H1 (cell line): Measurements from ENCODE around the gene SLC22A23. TPM values are rescaled to one million over a fixed set of nuclear protein-coding genes. Genes with fewer than 3 reads are reported as not detected.

Experiments used
- CTCF ChIA-PET: fragments of 300-600 bp; sonication (Branson Sonifier 250); formaldehyde crosslinking; loops from one replicate; lab custom pipeline; 2021; ENCODE audit not compliant: partially characterized antibody; lab: Charles Lee
- POLR2A ChIA-PET: fragments of 300-600 bp; sonication (Branson Sonifier 250); formaldehyde crosslinking; loops from one replicate; lab custom pipeline; 2021; ENCODE audit warnings: inconsistent platforms; ENCODE audit not compliant: partially characterized antibody; lab: Charles Lee
- DNase-seq, 2 experiments: peaks; one replicate each; pipeline versions ENCODE4 v3.0.0 to v3.0.0-alpha.2; 2010 to 2022; ENCODE audit warnings: low spot score in 2 of 2, low read depth in 1 of 2, mixed read lengths in 1 of 2
- FAIRE-seq: peaks from 2 replicates; lab custom pipeline; 2011; peaks lifted over from hg19 to GRCh38; lab: Jason Lieb, UNC
- H2AFZ ChIP-seq: 2 replicates; pipeline ENCODE4 v1.8.1; 2012; ENCODE audit warnings: low read length, inconsistent platforms
- H2AK5ac ChIP-seq: 2 replicates; pipeline ENCODE4 v1.6.1; 2013; ENCODE audit warnings: low read depth, low read length
- H2BK120ac ChIP-seq: replicated peaks from 2 replicates; pipeline ENCODE3; 2013; ENCODE audit warnings: low read depth, low read length, inconsistent platforms
- H2BK12ac ChIP-seq: 2 replicates; pipeline ENCODE4 v1.6.1; 2013; ENCODE audit warnings: low read depth, low read length
- H2BK15ac ChIP-seq: 2 replicates; pipeline ENCODE4 v1.6.1; 2013; ENCODE audit warnings: low read length
- H2BK20ac ChIP-seq: 2 replicates; pipeline ENCODE4 v1.6.1; 2013; ENCODE audit warnings: low read length
- H2BK5ac ChIP-seq: 2 replicates; pipeline ENCODE4 v1.6.1; 2013; ENCODE audit warnings: low read depth, low read length
- H3K14ac ChIP-seq: 2 replicates; pipeline ENCODE4 v1.6.1; 2013; ENCODE audit warnings: inconsistent platforms; ENCODE audit not compliant: insufficient read length
- H3K18ac ChIP-seq: 2 replicates; pipeline ENCODE4 v1.6.1; 2013; ENCODE audit warnings: low read length; ENCODE audit errors: extremely low read depth
- H3K23ac ChIP-seq: 2 replicates; pipeline ENCODE4 v1.6.1; 2013; ENCODE audit warnings: inconsistent platforms; ENCODE audit not compliant: insufficient read length
- H3K23me2 ChIP-seq: 2 replicates; pipeline ENCODE4 v1.6.1; 2013; ENCODE audit warnings: low read depth, low read length
- H3K27ac ChIP-seq: 2 replicates; pipeline ENCODE4 v1.6.1; 2011; ENCODE audit warnings: low read depth, low read length, inconsistent platforms
- H3K27me3 ChIP-seq, 4 experiments: replicated peaks in 1 of 4; 1 replicate in 1 of 4; 2 replicates in 3 of 4; pipeline versions ENCODE4 v1.6.1 to v1.8.1; 2011 to 2013; ENCODE audit warnings: low read length in 3 of 4, mild to moderate bottlenecking in 3 of 4, inconsistent platforms in 2 of 4, mixed read lengths in 2 of 4, moderate library complexity in 1 of 4; ENCODE audit not compliant: control insufficient read depth in 3 of 4, insufficient read depth in 3 of 4; ENCODE audit errors: extremely low read depth in 1 of 4
- H3K36me3 ChIP-seq, 4 experiments: 2 replicates each; pipeline versions ENCODE4 v1.6.1 to v1.8.1; 2011 to 2013; ENCODE audit warnings: mild to moderate bottlenecking in 4 of 4, low read length in 3 of 4, moderate library complexity in 2 of 4, control low read depth in 1 of 4, inconsistent platforms in 1 of 4; ENCODE audit not compliant: insufficient read depth in 4 of 4, control insufficient read depth in 2 of 4
- H3K4ac ChIP-seq: replicated peaks from 2 replicates; pipeline ENCODE3; 2013; ENCODE audit warnings: low read length, low read depth, mixed read lengths, inconsistent platforms; ENCODE audit not compliant: insufficient read length
- H3K4me1 ChIP-seq, 4 experiments: replicated peaks in 1 of 4; 1 replicate in 1 of 4; 2 replicates in 3 of 4; pipeline versions ENCODE4 v1.6.1 to v1.8.1; 2011 to 2013; ENCODE audit warnings: low read length in 3 of 4, inconsistent platforms in 2 of 4, mixed read lengths in 1 of 4; ENCODE audit not compliant: insufficient read depth in 4 of 4, control insufficient read depth in 3 of 4
- H3K4me2 ChIP-seq, 2 experiments: 2 replicates each; pipeline versions ENCODE4 v1.6.1 to v1.8.1; 2011 to 2013; ENCODE audit warnings: low read depth in 2 of 2, low read length in 2 of 2, control low read depth in 1 of 2, inconsistent platforms in 1 of 2, mild to moderate bottlenecking in 1 of 2; ENCODE audit not compliant: insufficient read depth in 1 of 2
- H3K4me3 ChIP-seq, 4 experiments: fragments of 200-600, 300-600 bp in 1 of 4; sonication (generic), shearing (Covaris generic), sonication (Bioruptor Twin) in 1 of 4; 2 replicates each; pipeline versions ENCODE4 v1.5.1 to v1.8.1; 2011 to 2016; ENCODE audit warnings: low read length in 4 of 4, low read depth in 3 of 4, control low read depth in 2 of 4, inconsistent platforms in 2 of 4, mild to moderate bottlenecking in 2 of 4, mixed read lengths in 1 of 4, moderate library complexity in 1 of 4; ENCODE audit not compliant: insufficient read depth in 2 of 4; ENCODE audit errors: extremely low read depth in 1 of 4
- H3K56ac ChIP-seq: replicated peaks from 2 replicates; pipeline ENCODE3; 2013; ENCODE audit warnings: low read depth, mild to moderate bottlenecking, mixed read lengths, low read length, inconsistent platforms; ENCODE audit not compliant: insufficient read length
- H3K79me1 ChIP-seq: 2 replicates; pipeline ENCODE4 v1.6.1; 2013; ENCODE audit warnings: low read depth, low read length, control low read depth
- H3K79me2 ChIP-seq, 2 experiments: 2 replicates each; pipeline versions ENCODE4 v1.6.1 to v1.8.1; 2012 to 2013; ENCODE audit warnings: low read length in 2 of 2, mild to moderate bottlenecking in 2 of 2, inconsistent platforms in 1 of 2; ENCODE audit not compliant: insufficient read depth in 2 of 2, control insufficient read depth in 1 of 2
- H3K9ac ChIP-seq, 4 experiments: replicated peaks in 1 of 4; 1 replicate in 1 of 4; 2 replicates in 3 of 4; pipeline versions ENCODE4 v1.6.1 to v1.8.1; 2011 to 2013; ENCODE audit warnings: low read depth in 3 of 4, low read length in 3 of 4, control low read depth in 2 of 4, mild to moderate bottlenecking in 2 of 4, moderate library complexity in 2 of 4, inconsistent platforms in 1 of 4; ENCODE audit errors: extremely low read depth in 1 of 4
- H3K9me3 ChIP-seq, 2 experiments: 2 replicates each; pipeline versions ENCODE4 v1.6.1 to v1.8.1; 2012 to 2013; ENCODE audit warnings: mild to moderate bottlenecking in 2 of 2, moderate library complexity in 2 of 2, control low read depth in 1 of 2, inconsistent platforms in 1 of 2, low read depth in 1 of 2, low read length in 1 of 2, mixed read lengths in 1 of 2; ENCODE audit not compliant: insufficient read depth in 2 of 2
- H4K20me1 ChIP-seq, 2 experiments: replicated peaks in 1 of 2; 2 replicates each; pipeline versions ENCODE3 to v1.8.1; 2011 to 2013; ENCODE audit warnings: inconsistent platforms in 2 of 2, low read length in 2 of 2, mild to moderate bottlenecking in 1 of 2; ENCODE audit not compliant: insufficient read depth in 2 of 2, control insufficient read depth in 1 of 2
- H4K5ac ChIP-seq: 2 replicates; pipeline ENCODE4 v1.6.1; 2013; ENCODE audit warnings: low read length, low read depth, mixed read lengths, inconsistent platforms; ENCODE audit not compliant: insufficient read length
- H4K8ac ChIP-seq: 2 replicates; pipeline ENCODE4 v1.8.0; 2013; ENCODE audit warnings: mild to moderate bottlenecking, moderate library complexity, low read length, inconsistent platforms; ENCODE audit not compliant: insufficient read depth; ENCODE audit errors: extremely low read depth
- H4K91ac ChIP-seq: replicated peaks from 2 replicates; pipeline ENCODE3; 2013; ENCODE audit warnings: low read length, mixed read lengths, inconsistent platforms; ENCODE audit not compliant: insufficient read length
- BACH1 ChIP-seq: IDR thresholded peaks from 2 replicates; pipeline ENCODE4 v1.6.1; 2012; ENCODE audit warnings: low read length, improper control_type of control experiment
- CHD1 ChIP-seq: IDR thresholded peaks from 2 replicates; pipeline ENCODE4 v1.6.1; 2012; ENCODE audit warnings: low read depth, low read length, improper control_type of control experiment
- EP300 ChIP-seq, 2 experiments: IDR thresholded peaks; 1 replicate in 1 of 2; 2 replicates in 1 of 2; pipeline ENCODE4 v1.6.1; 2011 to 2012; ENCODE audit warnings: low read depth in 2 of 2, low read length in 2 of 2, mild to moderate bottlenecking in 2 of 2, borderline replicate concordance in 1 of 2, inconsistent platforms in 1 of 2, moderate library complexity in 1 of 2
- HDAC2 ChIP-seq, 2 experiments: fragments of 300-600 bp in 1 of 2; sonication (generic) in 1 of 2; IDR thresholded peaks; 2 replicates each; pipeline ENCODE4 v1.6.1; 2011 to 2012; ENCODE audit warnings: low read depth in 2 of 2, low read length in 2 of 2, mild to moderate bottlenecking in 2 of 2, moderate library complexity in 2 of 2, borderline replicate concordance in 1 of 2, inconsistent platforms in 1 of 2
- JUND ChIP-seq: IDR thresholded peaks from 2 replicates; pipeline ENCODE4 v1.6.1; 2011; ENCODE audit warnings: mild to moderate bottlenecking, improper control_type of control experiment, low read length
- POLR2A ChIP-seq, 2 experiments: IDR thresholded peaks; 1 replicate in 1 of 2; 2 replicates in 1 of 2; pipeline ENCODE4 v1.6.1; 2011; ENCODE audit warnings: low read depth in 2 of 2, low read length in 2 of 2, mild to moderate bottlenecking in 2 of 2; ENCODE audit errors: control extremely low read depth in 1 of 2
- POU5F1 ChIP-seq: IDR thresholded peaks from 2 replicates; pipeline ENCODE4 v1.6.1; 2011; ENCODE audit warnings: low read depth, mild to moderate bottlenecking, low read length, moderate library complexity
- SP2 ChIP-seq: IDR thresholded peaks from 2 replicates; pipeline ENCODE4 v1.6.1; 2012; ENCODE audit warnings: mild to moderate bottlenecking, low read length, inconsistent platforms
- SP4 ChIP-seq: IDR thresholded peaks from 2 replicates; pipeline ENCODE4 v1.6.1; 2012; ENCODE audit warnings: low read length, inconsistent platforms
- SUZ12 ChIP-seq: fragments of 200-600 bp; sonication (generic); IDR thresholded peaks from 2 replicates; pipeline ENCODE4 v1.6.1; 2012; ENCODE audit warnings: mild to moderate bottlenecking, inconsistent platforms, low read length, moderate library complexity, mixed read lengths
- TBP ChIP-seq: IDR thresholded peaks from 2 replicates; pipeline ENCODE4 v1.6.1; 2011; ENCODE audit warnings: low read depth, low read length, improper control_type of control experiment
- WGBS, 2 experiments: shearing (Covaris generic) in 1 of 2; methylation state at CpG; one replicate each; pipeline versions ENCODE4 v1.1.6 to v1.1.7; 2013 to 2015; ENCODE audit warnings: low lambda C conversion rate in 2 of 2, mixed read lengths in 2 of 2, inconsistent platforms in 1 of 2, low coverage in 1 of 2, missing lambda C conversion rate in 1 of 2; ENCODE audit not compliant: insufficient replicate concordance in 2 of 2, insufficient coverage in 1 of 2, insufficient read length in 1 of 2; ENCODE audit errors: extremely low coverage in 1 of 2, missing lambda C conversion rate in 1 of 2; 5-methylcytosine and 5-hydroxymethylcytosine counted together
- polyA plus RNA-seq, 7 experiments: library from polyadenylated mRNA; depleted of rRNA in 3 of 7; stranded (reverse) in 5 of 7; unstranded in 2 of 7; fragments of >200 nt in 5 of 7; fragments of 200-250 nt in 2 of 7; gene quantifications; 1 replicate in 5 of 7; 2 replicates in 1 of 7; 4 replicates in 1 of 7; pipeline versions ENCODE4 v1.2.1 to v1.2.3, GENCODE V29; 2011 to 2013; ENCODE audit warnings: missing spikeins in 2 of 7, mixed read lengths in 2 of 7
- total RNA-seq: library from RNA; stranded (reverse); fragmentation: NEBNext Ultra II Directional; extraction: Animal tissue kit (Norgen Biotek cat#: 25700); gene quantifications from 2 replicates; pipeline ENCODE4 v1.2.1, GENCODE V29; 2021
- TF ChIP-seq, protein P1 (sequence below): IDR thresholded peaks from 2 replicates; pipeline ENCODE4 v1.6.1; 2012; ENCODE audit warnings: inconsistent platforms

The SLC22A23 gene
- total and polyA plus RNA-seq, 2 of the 8 experiments (the other 6 are each of a cell fraction or from before 2014, with no cell fraction given) = 9.9 to 38.4 TPM

GRCh38 chr6:3392930-3393835, 63.7 kb downstream of the SLC22A23 start:
- Histone ChIP-seq H3K56ac (no peak overlapping the region), H3K9ac (no peak overlapping the region), H3K9me3 (no peaks in the 10 kb centered on the region), H3K4me2 (no peak overlapping the region), H3K27ac (no peak overlapping the region), H3K23ac (no peak overlapping the region), H3K14ac (no peak overlapping the region), H3K79me1 (peaks cover 5% of the 10 kb centered on the region; the same call in 1 of the 2 replicates), H2AFZ (no peak overlapping the region), H2BK12ac (no peak overlapping the region), H3K36me3 (no peaks in the 10 kb centered on the region), H2AK5ac (no peak overlapping the region), H3K23me2 (no peaks in the 10 kb centered on the region), H2BK5ac (no peak overlapping the region), H2BK15ac (no peak overlapping the region), H3K4me1 (no peaks in the 10 kb centered on the region), H3K79me2 (peaks cover 0 to 4% of the 10 kb centered on the region in 2 experiments; a peak in 2 of 4 replicates), H2BK120ac (no peak overlapping the region), H4K8ac (no peak overlapping the region; the same call in 1 of the 2 replicates), H3K18ac (no peak overlapping the region), H2BK20ac (no peak overlapping the region), H4K20me1 (peaks cover 0 to 3% of the 10 kb centered on the region in 2 experiments), H3K27me3 (no peaks in the 10 kb centered on the region), H4K5ac (no peak overlapping the region), H3K4me3 (no peak overlapping the region), H4K91ac (no peak overlapping the region), H3K4ac (no peak overlapping the region)
- TF ChIP-seq JUND (no peak), SP4 (no peak), POLR2A (IDR thresholded peaks at IDR 0.05; ENCODE audit: control extremely low read depth in 1 of 2, low read depth in 2 of 2, low read length in 2 of 2) (no peak), SUZ12 (no peak), HDAC2 (IDR thresholded peaks at IDR 0.05; ENCODE audit: borderline replicate concordance in 1 of 2, low read depth in 2 of 2, low read length in 2 of 2) (no peak), TBP (no peak), POU5F1 (no peak), BACH1 (no peak), EP300 (IDR thresholded peaks at IDR 0.05; ENCODE audit: borderline replicate concordance in 1 of 2, low read depth in 2 of 2, low read length in 2 of 2) (no peak), SP2 (no peak), CHD1 (no peak)
- TF ChIP-seq, protein P1, sequence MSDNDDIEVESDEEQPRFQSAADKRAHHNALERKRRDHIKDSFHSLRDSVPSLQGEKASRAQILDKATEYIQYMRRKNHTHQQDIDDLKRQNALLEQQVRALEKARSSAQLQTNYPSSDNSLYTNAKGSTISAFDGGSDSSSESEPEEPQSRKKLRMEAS = no peak
- 90% methylated on average over 13 of the region's 13 CpGs; no CpG with 5 or more reads in 1 of the 2 experiments for WGBS, 2 experiments
- POLR2A ChIA-PET = no interaction called here
- CTCF ChIA-PET = interaction anchor here (0.9 to 2.7 kb wide), 5 partner anchors 60 to 340 kb away, joined by 3 to 13 read pairs (median 3); no protein-coding TSS in a partner anchor
- FAIRE-seq (no peak), DNase-seq (no peak)
